ENCODE measurements around the gene GRIA3. TPM values are rescaled to one million over a fixed set of nuclear protein-coding genes. Genes with fewer than 3 reads are reported as not detected.

GRIA3 gene
- total RNA-seq, 1 donor from 2014 or later = not detected

- ATAC-seq (no peak), DNase-seq (no peak)
- no peaks in the 10 kb centered on the region for H3K9me3 ChIP-seq
- H3K4me3 ChIP-seq = no peak overlapping the region
- H3K4me1 ChIP-seq = no peaks in the 10 kb centered on the region
- intact Hi-C loops (cut with DNase I) = no loop called here
- H3K27ac ChIP-seq = no peak overlapping the region
- no peaks in the 10 kb centered on the region for H3K36me3 ChIP-seq
- H3K27me3 ChIP-seq = no peaks in the 10 kb centered on the region
- no peak for TF ChIP-seq CTCF (IDR thresholded peaks at IDR 0.05)
These were observed 107.5 kb downstream of the GRIA3 start for GRCh38 chrX:123291623-123292022.

GRCh38 chrX:123298026-123298425, 113.9 kb downstream of the GRIA3 start:
- H3K27ac ChIP-seq = no peak overlapping the region
- no peaks in the 10 kb centered on the region for H3K9me3 ChIP-seq
- intact Hi-C loops (cut with DNase I) = no loop called here
- ATAC-seq (no peak), DNase-seq (no peak)
- no peaks in the 10 kb centered on the region for H3K4me1 ChIP-seq
- H3K4me3 ChIP-seq = no peak overlapping the region
- TF ChIP-seq CTCF (IDR thresholded peaks at IDR 0.05) = no peak
- H3K36me3 ChIP-seq = no peaks in the 10 kb centered on the region
- H3K27me3 ChIP-seq = no peaks in the 10 kb centered on the region

GRCh38 chrX:123303429-123303828, 119.4 kb downstream of the GRIA3 start:
- intact Hi-C loops (cut with DNase I) = no loop called here
- no peak for ATAC-seq
- no peaks in the 10 kb centered on the region for H3K36me3 ChIP-seq

GRCh38 chrX:123308658-123309057, 124.6 kb downstream of the GRIA3 start:
- Histone ChIP-seq H3K9me3 (no peaks in the 10 kb centered on the region), H3K4me1 (no peaks in the 10 kb centered on the region), H3K27me3 (no peaks in the 10 kb centered on the region), H3K27ac (no peak overlapping the region), H3K36me3 (no peaks in the 10 kb centered on the region), H3K4me3 (no peak overlapping the region)
- intact Hi-C loops (cut with DNase I) = no loop called here
- no peak for TF ChIP-seq CTCF (IDR thresholded peaks at IDR 0.05)
- no peak for DNase-seq
- no peak for ATAC-seq

More at GRCh38 chrX:123303429-123303828, 119.4 kb downstream of the GRIA3 start:
- no peak overlapping the region for H3K27ac ChIP-seq
- H3K4me1 ChIP-seq = no peaks in the 10 kb centered on the region
- no peak for DNase-seq
- no peaks in the 10 kb centered on the region for H3K9me3 ChIP-seq
- no peak overlapping the region for H3K4me3 ChIP-seq
- no peak for TF ChIP-seq CTCF (IDR thresholded peaks at IDR 0.05)
- no peaks in the 10 kb centered on the region for H3K27me3 ChIP-seq

- H3K4me3 ChIP-seq = no peak overlapping the region
- DNase-seq (no peak), ATAC-seq (peak; percentile 54)
- no peaks in the 10 kb centered on the region for H3K9me3 ChIP-seq
- TF ChIP-seq CTCF (IDR thresholded peaks at IDR 0.05) = no peak
- no peaks in the 10 kb centered on the region for H3K27me3 ChIP-seq
- H3K27ac ChIP-seq = no peak overlapping the region
- H3K36me3 ChIP-seq = no peaks in the 10 kb centered on the region
- intact Hi-C loops (cut with DNase I) = no loop called here
- no peaks in the 10 kb centered on the region for H3K4me1 ChIP-seq
These were observed 126.0 kb downstream of the GRIA3 start for GRCh38 chrX:123310112-123310511.

GRCh38 chrX:123311486-123311885, 127.4 kb downstream of the GRIA3 start:
- DNase-seq (no peak), ATAC-seq (no peak)
- intact Hi-C loops (cut with DNase I) = no loop called here
- Histone ChIP-seq H3K4me1 (no peaks in the 10 kb centered on the region), H3K27me3 (no peaks in the 10 kb centered on the region), H3K9me3 (no peaks in the 10 kb centered on the region), H3K27ac (no peak overlapping the region), H3K4me3 (no peak overlapping the region), H3K36me3 (no peaks in the 10 kb centered on the region)
- no peak for TF ChIP-seq CTCF (IDR thresholded peaks at IDR 0.05)

All from upper lobe of right lung (tissue), 1 donor.